ENCODE measurements around the gene CDH22. TPM values are rescaled to one million over a fixed set of nuclear protein-coding genes. Genes with fewer than 3 reads are reported as not detected.

Gene CDH22
- total RNA-seq, 1 donor from 2014 or later = 1.3 TPM

- no peak overlapping the region for H3K4me3 Mint-ChIP-seq
- H3K36me3 Mint-ChIP-seq = no peaks in the 10 kb centered on the region
- peaks cover 70% of the 10 kb centered on the region for H3K27me3 Mint-ChIP-seq
- no peak overlapping the region for H3K27ac Mint-ChIP-seq
- no peaks in the 10 kb centered on the region for H3K4me1 Mint-ChIP-seq (ENCODE audit: unreplicated experiment)
- H3K9me3 Mint-ChIP-seq = no peaks in the 10 kb centered on the region
- no peak for TF ChIP-seq CTCF (conservative IDR thresholded peaks at IDR 0.05)
- DNase-seq (ENCODE audit: extremely low spot score, unreplicated experiment) = no peak
Observed at GRCh38 chr20:46130534-46130933, 177.8 kb downstream of the CDH22 start.

- Mint-ChIP-seq H3K27me3 (peaks cover 68% of the 10 kb centered on the region), H3K4me3 (no peak overlapping the region), H3K27ac (no peak overlapping the region), H3K4me1 (ENCODE audit: unreplicated experiment) (no peaks in the 10 kb centered on the region), H3K36me3 (no peaks in the 10 kb centered on the region), H3K9me3 (no peaks in the 10 kb centered on the region)
- no peak for TF ChIP-seq CTCF (conservative IDR thresholded peaks at IDR 0.05)
- no peak for DNase-seq (ENCODE audit: extremely low spot score, unreplicated experiment)
Observed at GRCh38 chr20:46129955-46130481, 178.3 kb downstream of the CDH22 start.

GRCh38 chr20:46128310-46129151, 179.8 kb downstream of the CDH22 start:
- peak; percentile 79 for TF ChIP-seq CTCF (conservative IDR thresholded peaks at IDR 0.05)
- Mint-ChIP-seq H3K27me3 (peaks cover 69% of the 10 kb centered on the region), H3K36me3 (no peaks in the 10 kb centered on the region), H3K9me3 (no peaks in the 10 kb centered on the region), H3K4me1 (ENCODE audit: unreplicated experiment) (no peaks in the 10 kb centered on the region), H3K4me3 (no peak overlapping the region), H3K27ac (no peak overlapping the region)
- DNase-seq (ENCODE audit: extremely low spot score, unreplicated experiment) = no peak

GRCh38 chr20:46127396-46128010, 180.8 kb downstream of the CDH22 start:
- peaks cover 68% of the 10 kb centered on the region for H3K27me3 Mint-ChIP-seq
- no peak for TF ChIP-seq CTCF (conservative IDR thresholded peaks at IDR 0.05)
- no peaks in the 10 kb centered on the region for H3K36me3 Mint-ChIP-seq
- H3K4me3 Mint-ChIP-seq = no peak overlapping the region
- H3K4me1 Mint-ChIP-seq (ENCODE audit: unreplicated experiment) = no peaks in the 10 kb centered on the region
- no peak for DNase-seq (ENCODE audit: extremely low spot score, unreplicated experiment)
- H3K27ac Mint-ChIP-seq = no peak overlapping the region
- no peaks in the 10 kb centered on the region for H3K9me3 Mint-ChIP-seq

GRCh38 chr20:46126440-46127056, 181.8 kb downstream of the CDH22 start:
- no peak for DNase-seq (ENCODE audit: extremely low spot score, unreplicated experiment)
- H3K27me3 Mint-ChIP-seq = peaks cover 70% of the 10 kb centered on the region
- H3K27ac Mint-ChIP-seq = no peak overlapping the region
- no peak for TF ChIP-seq CTCF (conservative IDR thresholded peaks at IDR 0.05)
- no peaks in the 10 kb centered on the region for H3K36me3 Mint-ChIP-seq
- no peaks in the 10 kb centered on the region for H3K4me1 Mint-ChIP-seq (ENCODE audit: unreplicated experiment)
- no peak overlapping the region for H3K4me3 Mint-ChIP-seq
- no peaks in the 10 kb centered on the region for H3K9me3 Mint-ChIP-seq

Other genes with a start within 250 kb of the CDH22 start
- gene NCOA5, start 218.5 kb downstream of the CDH22 start, total RNA-seq (ENCODE audit: low replicate concordance) = 43.5 and 48.6 TPM in 2 replicates
- 0.40 and 1.5 TPM in 2 replicates for gene CD40, start 190.2 kb downstream of the CDH22 start, total RNA-seq (ENCODE audit: low replicate concordance)
- 35.1 and 49.1 TPM in 2 replicates for gene ELMO2, start 98.1 kb upstream of the CDH22 start, total RNA-seq (ENCODE audit: low replicate concordance)
- gene ZNF334, start 205.1 kb upstream of the CDH22 start, total RNA-seq (ENCODE audit: low replicate concordance) = 12.6 and 19.7 TPM in 2 replicates
- gene OCSTAMP, start 242.2 kb upstream of the CDH22 start, total RNA-seq (ENCODE audit: low replicate concordance) = not detected in 2 replicates

All from type B pancreatic cell (in vitro differentiated cells).